LNCAP (cell line): ENCODE measurements around the gene MUC5B.

Source experiments
- TF ChIP-seq, protein P1 (sequence below): fragments of 450-650 bp; IDR thresholded peaks from 2 replicates; pipeline ENCODE4 v1.5.1; 2017; ENCODE audit warnings: mild to moderate bottlenecking

MUC5B gene

DNA sequence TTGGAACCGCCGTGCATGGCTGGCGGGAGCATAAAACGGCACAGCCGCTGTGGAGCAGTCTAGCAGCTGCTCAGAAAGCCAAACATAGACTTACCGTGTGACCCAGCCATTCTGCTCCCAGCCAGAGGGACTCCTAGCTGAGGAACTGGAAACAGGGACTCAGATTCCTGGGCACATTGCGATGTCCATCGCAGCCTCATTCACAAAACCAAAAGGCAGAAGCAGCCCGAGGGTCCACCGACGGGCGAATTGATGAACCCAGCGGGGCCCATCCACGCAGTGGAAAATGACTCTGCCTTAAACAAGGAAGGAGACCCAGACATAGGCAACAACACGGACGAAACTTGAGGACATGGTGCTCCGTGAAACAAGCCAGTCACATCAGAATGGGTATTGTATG is 5.7 kb upstream of the MUC5B start:
- TF ChIP-seq, protein P1, sequence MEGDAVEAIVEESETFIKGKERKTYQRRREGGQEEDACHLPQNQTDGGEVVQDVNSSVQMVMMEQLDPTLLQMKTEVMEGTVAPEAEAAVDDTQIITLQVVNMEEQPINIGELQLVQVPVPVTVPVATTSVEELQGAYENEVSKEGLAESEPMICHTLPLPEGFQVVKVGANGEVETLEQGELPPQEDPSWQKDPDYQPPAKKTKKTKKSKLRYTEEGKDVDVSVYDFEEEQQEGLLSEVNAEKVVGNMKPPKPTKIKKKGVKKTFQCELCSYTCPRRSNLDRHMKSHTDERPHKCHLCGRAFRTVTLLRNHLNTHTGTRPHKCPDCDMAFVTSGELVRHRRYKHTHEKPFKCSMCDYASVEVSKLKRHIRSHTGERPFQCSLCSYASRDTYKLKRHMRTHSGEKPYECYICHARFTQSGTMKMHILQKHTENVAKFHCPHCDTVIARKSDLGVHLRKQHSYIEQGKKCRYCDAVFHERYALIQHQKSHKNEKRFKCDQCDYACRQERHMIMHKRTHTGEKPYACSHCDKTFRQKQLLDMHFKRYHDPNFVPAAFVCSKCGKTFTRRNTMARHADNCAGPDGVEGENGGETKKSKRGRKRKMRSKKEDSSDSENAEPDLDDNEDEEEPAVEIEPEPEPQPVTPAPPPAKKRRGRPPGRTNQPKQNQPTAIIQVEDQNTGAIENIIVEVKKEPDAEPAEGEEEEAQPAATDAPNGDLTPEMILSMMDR: no peak

DNA sequence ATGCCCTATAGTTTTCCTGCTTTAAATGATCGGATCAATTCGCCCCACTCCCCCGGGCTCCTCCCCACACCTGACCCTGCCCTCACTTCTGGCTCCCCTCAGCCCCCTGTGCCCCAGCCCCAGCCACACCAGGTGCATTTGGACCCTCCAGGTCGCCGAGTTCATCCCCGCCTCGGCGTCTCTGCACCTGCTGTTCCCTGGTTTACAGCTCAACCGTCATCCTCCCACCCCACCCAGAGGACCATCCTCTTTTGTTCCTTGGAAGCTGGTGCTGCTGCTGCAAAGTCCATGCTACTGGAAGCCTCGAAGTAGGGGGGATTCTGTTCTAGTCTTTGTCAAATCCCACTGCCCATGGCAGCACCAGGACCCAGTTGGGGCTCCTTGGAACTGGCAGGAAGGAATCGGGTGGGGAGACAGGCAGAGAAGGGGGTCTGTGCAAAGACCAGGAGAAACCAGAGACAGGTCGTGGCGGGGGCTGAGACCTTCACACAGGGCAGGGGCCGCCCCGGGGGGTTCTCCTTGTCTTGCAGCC is 4.5 kb upstream of the MUC5B start:
- TF ChIP-seq, protein P1: no peak

DNA sequence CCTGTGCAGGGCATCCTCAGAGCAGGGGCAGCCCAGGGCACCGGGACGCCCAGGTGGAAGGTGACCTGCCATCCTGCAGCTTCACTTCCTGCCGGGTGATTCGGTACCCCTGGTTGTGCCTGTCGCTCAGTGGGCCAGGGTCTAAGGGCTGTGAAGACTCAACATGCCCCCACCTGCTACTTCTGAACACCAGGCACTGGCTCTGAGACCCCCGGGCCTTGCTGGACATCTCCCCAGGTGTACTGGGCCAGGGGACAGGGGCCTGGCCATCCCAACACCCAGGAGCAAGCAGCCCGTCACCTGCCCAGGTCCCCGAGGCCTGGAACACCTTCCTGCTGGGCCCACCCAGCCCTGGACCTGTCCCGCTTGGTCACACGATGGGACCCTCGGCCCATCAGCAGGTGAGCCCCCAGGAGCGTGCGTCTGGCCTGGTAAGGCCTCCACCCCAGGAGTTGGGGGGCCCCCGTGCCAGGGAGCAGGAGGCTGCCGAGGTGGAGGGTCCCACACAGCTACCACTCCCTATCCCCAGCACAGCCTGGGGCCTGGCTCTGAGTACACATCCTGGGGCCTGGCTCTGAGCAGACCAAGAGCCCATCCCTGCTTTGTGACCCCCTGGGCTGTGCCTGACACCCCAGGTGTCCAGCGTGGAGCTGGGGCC is 3.9 kb upstream of the MUC5B start:
- TF ChIP-seq, protein P1: no peak

DNA sequence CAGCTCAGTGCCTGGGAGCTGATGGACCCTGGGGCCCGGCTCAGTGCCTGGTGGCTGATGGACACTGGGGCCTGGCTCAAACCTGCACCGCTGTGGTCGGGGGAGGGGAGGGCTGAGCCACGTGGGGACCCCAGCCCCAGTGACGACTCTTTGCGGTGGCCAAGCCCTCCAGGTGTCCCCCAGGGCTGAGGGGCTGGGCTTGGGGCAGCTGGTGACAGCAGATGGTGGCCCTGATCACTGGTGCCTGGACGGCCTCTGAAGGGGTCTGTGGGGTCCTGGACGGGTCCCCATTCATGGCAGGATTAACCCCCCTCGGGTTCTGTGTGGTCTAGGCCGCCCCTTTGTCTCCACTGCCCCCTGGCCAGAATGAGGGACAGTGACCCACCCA is 3.4 kb upstream of the MUC5B start:
- TF ChIP-seq, protein P1: no peak

DNA sequence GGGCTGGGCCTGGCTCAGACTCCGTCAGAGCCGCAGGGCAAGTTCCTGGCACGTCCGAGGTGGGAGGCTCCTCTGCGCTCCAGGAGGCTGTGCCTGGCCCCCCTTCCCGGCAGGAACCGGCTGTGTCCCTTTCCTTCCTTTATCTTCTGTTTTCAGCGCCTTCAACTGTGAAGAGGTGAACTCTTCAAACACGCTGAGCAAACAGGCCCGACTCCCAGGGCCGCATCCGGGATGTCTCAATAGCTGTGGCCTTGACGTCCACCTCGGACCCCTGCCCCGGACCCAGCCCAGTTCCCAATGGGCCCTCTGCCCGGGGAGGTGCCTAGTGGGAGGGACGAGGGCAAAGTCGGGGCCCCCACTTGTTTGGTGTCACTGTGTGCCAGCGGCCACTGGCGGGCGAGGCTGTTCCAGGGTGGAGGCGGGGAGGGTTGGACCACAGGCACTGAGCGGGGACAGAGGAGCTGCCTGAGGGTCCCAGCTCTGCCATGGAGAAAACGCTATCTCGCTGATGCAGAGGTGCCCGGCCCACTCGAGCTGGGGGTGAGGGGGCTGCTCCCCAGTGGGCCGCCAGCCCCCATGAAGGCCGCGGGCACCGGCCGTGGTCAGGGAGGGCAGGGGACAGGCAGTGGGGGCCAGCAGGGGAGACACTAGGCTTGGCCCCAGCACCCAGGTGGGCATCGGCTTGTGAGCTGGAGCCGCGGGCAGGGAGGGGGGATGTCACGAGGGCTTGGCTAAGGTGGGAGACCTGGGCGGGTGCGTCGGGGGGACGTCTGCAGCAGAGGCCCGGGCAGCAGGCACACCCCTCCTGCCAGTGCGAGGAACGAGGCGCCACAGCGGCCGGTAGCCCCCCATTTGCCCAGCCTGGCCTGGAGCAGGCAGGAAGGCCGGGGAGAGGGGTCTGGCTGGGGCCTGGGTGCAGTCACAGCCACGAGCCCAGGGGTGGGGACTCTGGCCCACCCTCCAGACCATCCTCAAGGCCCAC is 2.7 kb upstream of the MUC5B start:
- TF ChIP-seq, protein P1: no peak

DNA sequence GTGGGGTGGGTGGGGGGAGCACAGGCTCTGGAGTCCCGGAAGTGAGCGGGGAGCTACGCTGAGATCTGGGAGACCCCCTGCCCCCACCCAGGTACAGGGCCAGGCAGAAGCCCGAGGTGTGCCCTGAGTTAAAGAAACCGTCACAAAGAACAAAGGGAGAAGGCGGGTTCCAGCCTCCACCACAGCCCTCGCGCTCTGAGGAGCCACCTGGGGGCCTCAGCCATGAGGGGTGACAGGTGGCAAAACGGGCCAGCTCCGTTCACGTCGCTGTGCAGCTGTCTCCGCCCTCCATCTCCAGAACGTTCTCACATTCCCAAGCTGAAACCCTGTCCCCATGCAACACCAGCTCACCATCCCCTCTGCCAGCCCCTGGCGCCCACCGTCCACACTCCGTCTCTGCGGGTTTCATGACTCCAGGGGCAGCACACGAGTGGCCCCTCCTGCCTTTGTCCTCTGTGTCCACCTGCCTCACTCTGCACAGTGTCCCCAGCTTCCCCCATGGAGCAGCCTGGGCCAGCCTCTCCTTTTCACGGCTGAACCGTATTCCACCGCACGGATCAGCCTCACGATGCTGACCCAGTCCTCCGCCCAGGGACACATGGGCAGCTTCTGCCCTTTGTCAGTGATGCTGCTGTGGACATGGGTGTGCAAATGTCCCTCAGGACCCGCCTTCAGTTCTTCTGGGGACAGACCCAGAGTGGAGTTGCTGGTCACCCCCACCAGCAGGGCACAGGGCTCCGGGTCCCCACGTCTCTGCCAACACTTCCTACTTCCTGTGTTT is 1.7 kb upstream of the MUC5B start:
- TF ChIP-seq, protein P1: no peak

DNA sequence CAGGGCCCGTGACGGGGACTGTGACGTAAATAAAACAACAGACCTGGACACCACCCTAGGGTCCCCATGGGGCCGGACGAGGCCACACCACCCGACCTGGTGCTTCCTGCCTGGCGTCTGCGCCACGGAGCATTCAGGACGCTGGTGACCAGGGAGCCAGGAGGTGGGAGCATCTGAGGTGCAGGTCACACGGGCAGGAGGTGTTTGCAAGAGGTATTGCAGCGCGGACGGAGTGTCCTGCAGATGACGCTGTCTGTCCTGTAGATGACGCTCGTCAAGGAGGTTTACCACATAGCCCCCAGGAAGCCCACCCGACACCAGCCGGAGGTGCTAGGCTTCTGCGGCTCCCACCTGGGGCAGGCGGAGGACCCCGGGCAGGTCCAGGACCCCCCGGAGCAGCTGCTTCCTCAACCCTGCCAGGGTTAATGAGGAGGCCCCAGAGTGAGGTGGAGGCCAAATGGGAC is 986 bp upstream of the MUC5B start:
- TF ChIP-seq, protein P1: no peak
